ENCODE data around the gene FAHD1. TPM values are rescaled to one million over a fixed set of nuclear protein-coding genes. Genes with fewer than 3 reads are reported as not detected.
"Not testable (repeated sequence)": the region's sequence is repeated elsewhere in the genome, so short reads cannot be mapped to it uniquely, and the experiment has no call there.

The FAHD1 gene
- polyA plus RNA-seq, 3 donors, result 7.5 to 24.9 (median 17.3) TPM

DNA sequence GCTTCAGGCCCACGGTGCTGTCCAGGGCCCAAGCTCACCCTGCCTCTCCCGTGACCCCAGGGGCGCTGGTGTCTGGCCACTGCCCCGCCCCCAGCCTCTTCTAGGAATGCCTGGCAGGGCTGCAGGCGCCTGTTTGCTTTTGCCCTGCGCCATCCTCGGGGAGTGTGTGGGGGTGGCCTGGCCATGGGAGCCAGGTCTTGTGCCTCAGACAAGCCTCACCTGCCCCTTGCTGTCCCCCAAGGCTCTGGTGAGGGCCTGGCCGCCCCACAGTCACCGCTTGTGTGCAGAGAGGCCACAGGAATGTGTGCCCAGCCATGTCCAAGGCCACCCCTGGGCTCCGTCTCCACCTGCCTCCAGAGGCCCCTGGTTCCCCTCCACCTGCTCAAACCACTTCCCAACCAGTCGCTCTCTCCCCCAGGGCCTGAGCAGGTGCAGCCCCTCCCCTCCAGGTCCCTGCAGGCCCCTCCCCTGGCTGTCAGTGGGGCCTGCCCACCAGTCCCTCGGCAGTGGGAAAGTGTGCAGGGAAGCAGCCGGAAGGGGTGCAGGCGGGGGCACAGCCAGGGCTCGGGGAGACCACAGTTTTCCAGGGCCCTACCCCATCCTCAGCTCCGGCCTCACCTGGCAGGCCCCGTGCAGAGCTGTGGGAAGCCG lies 32.7 kb upstream of the FAHD1 start:
- H3K4me1 ChIP-seq (ENCODE audit: control insufficient read depth in 1 of 2, insufficient read depth in 2 of 2, low read length in 2 of 2), result no peaks in the 10 kb centered on the region
- no peaks in the 10 kb centered on the region for H4K20me1 ChIP-seq (ENCODE audit: insufficient read depth, low read length)
- 83% methylated on average over 16 of the region's 18 CpGs for WGBS (ENCODE audit: insufficient coverage)
- Mint-ChIP-seq H3K27me3 (ENCODE audit: low read depth in 3 of 3) (peaks cover 0 to 2% (median 0%) of the 10 kb centered on the region in 3 donors), H3K4me3 (no peak overlapping the region), H3K4me1 (no peaks in the 10 kb centered on the region), H3K36me3 (peaks cover 2 to 13% of the 10 kb centered on the region in 2 donors), H3K9me3 (peaks cover 5 to 27% (median 21%) of the 10 kb centered on the region in 7 donors), H3K27ac (no peak overlapping the region)
- H3K9me3 ChIP-seq (replicated peaks in 1 of 2; ENCODE audit: control insufficient read depth in 1 of 2, insufficient read depth in 1 of 2, low read length in 2 of 2), result peaks cover 5 to 19% of the 10 kb centered on the region in 2 donors
- H3K4me3 ChIP-seq (replicated peaks in 1 of 3; ENCODE audit: low read depth in 2 of 3, low read length in 3 of 3), result no peak overlapping the region
- peaks cover 11 to 13% of the 10 kb centered on the region in 2 donors for H3K36me3 ChIP-seq (replicated peaks in 1 of 2; ENCODE audit: control insufficient read depth in 1 of 2, insufficient read depth in 2 of 2, low read length in 2 of 2)
- DNase-seq, result no peak
- intact Hi-C loops (cut with micrococcal nuclease), result no loop called here
- no peak overlapping the region for H3K4me2 ChIP-seq (replicated peaks; ENCODE audit: extremely low read depth, low read length, poor library complexity, severe bottlenecking)
- no peaks in the 10 kb centered on the region for H3K27me3 ChIP-seq (ENCODE audit: control insufficient read depth in 2 of 2, insufficient read depth in 2 of 2, low read length in 2 of 2)
- TF ChIP-seq, protein P1, sequence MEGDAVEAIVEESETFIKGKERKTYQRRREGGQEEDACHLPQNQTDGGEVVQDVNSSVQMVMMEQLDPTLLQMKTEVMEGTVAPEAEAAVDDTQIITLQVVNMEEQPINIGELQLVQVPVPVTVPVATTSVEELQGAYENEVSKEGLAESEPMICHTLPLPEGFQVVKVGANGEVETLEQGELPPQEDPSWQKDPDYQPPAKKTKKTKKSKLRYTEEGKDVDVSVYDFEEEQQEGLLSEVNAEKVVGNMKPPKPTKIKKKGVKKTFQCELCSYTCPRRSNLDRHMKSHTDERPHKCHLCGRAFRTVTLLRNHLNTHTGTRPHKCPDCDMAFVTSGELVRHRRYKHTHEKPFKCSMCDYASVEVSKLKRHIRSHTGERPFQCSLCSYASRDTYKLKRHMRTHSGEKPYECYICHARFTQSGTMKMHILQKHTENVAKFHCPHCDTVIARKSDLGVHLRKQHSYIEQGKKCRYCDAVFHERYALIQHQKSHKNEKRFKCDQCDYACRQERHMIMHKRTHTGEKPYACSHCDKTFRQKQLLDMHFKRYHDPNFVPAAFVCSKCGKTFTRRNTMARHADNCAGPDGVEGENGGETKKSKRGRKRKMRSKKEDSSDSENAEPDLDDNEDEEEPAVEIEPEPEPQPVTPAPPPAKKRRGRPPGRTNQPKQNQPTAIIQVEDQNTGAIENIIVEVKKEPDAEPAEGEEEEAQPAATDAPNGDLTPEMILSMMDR (IDR thresholded peaks at IDR 0.05), result no peak
- H3K9ac ChIP-seq (ENCODE audit: insufficient read depth, low read length, poor library complexity, severe bottlenecking), result no peak overlapping the region
- H2AFZ ChIP-seq (ENCODE audit: insufficient read depth, low read depth, low read length, poor library complexity, severe bottlenecking), result no peak overlapping the region
- H3K79me2 ChIP-seq (ENCODE audit: insufficient read depth, low read length), result no peaks in the 10 kb centered on the region
- H3K27ac ChIP-seq (ENCODE audit: low read depth in 1 of 2, low read length in 2 of 2), result no peak overlapping the region

DNA sequence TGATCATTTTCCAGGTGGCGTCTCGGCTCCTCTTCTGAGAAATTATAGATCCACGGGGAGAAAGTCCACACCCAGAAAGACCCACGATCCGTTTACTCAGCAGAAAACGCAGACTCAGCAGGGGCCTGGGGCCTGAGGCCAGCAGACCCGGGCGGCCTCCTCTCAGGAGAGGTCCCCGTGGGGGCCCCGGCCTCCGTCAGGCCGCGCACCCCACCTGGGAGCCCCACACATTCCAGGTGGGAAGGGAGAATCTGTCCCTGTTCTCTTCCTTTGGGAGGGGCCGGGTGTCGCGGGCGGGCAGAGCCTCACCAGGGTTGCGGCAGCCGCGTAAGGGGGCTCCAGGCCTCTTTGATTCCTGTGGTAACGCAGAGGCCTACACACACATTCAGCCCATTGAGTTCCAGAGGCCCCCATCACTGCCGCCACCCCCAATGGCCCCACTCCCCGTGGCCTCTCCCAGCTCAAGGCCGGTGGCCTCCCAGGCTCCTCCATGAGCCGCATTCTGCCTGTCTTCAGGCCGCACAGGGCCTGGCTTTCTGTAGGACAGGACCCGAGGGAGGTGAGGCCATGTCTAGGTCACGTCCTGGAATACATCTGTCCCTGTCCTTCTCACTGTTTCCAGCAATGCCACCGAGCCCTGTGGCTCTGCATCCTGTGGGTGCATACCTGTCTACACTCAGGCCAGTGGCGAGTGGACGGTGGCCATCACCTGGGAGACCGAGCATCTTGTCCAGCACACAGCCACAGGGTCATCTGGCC lies 31.9 kb upstream of the FAHD1 start:
- H2AFZ ChIP-seq (ENCODE audit: insufficient read depth, low read depth, low read length, poor library complexity, severe bottlenecking), result no peak overlapping the region

DNA sequence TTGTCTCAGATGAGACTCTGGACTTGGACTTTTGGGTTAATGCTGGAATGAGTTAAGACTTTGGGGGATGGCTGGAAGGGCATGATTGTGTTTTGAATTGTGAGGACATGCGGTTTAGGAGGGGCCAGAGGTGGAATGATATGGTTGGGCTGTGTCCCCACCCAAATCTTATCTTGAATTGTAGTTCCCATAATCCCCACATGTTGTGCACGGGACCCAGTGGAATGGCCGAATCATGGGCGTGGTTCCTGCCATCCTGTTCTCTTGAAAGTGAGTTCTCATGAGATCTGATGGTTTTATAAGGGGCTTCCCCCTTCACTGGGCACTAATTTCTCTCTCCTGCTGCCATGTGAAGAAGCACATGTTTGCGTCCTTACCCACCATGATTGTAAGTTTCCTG lies 27.7 kb upstream of the FAHD1 start:
- H3K4me1 ChIP-seq (ENCODE audit: control insufficient read depth in 1 of 2, insufficient read depth in 2 of 2, low read length in 2 of 2); H3K27me3 ChIP-seq (ENCODE audit: control insufficient read depth in 2 of 2, insufficient read depth in 2 of 2, low read length in 2 of 2); H3K4me3 ChIP-seq (replicated peaks in 1 of 3; ENCODE audit: low read depth in 2 of 3, low read length in 3 of 3); DNase-seq; H3K4me3 Mint-ChIP-seq; H3K27me3 Mint-ChIP-seq (ENCODE audit: low read depth in 3 of 3); H4K20me1 ChIP-seq (ENCODE audit: insufficient read depth, low read length); H3K9ac ChIP-seq (ENCODE audit: insufficient read depth, low read length, poor library complexity, severe bottlenecking); H3K79me2 ChIP-seq (ENCODE audit: insufficient read depth, low read length); H3K27ac ChIP-seq (ENCODE audit: low read depth in 1 of 2, low read length in 2 of 2); H3K36me3 ChIP-seq (replicated peaks in 1 of 2; ENCODE audit: control insufficient read depth in 1 of 2, insufficient read depth in 2 of 2, low read length in 2 of 2); H3K4me1 Mint-ChIP-seq; intact Hi-C loops (cut with micrococcal nuclease); H3K27ac Mint-ChIP-seq; H2AFZ ChIP-seq (ENCODE audit: insufficient read depth, low read depth, low read length, poor library complexity, severe bottlenecking); H3K4me2 ChIP-seq (replicated peaks; ENCODE audit: extremely low read depth, low read length, poor library complexity, severe bottlenecking); H3K36me3 Mint-ChIP-seq: not testable (repeated sequence)
- peaks cover 9 to 35% (median 28%) of the 10 kb centered on the region in 7 donors for H3K9me3 Mint-ChIP-seq
- H3K9me3 ChIP-seq (replicated peaks in 1 of 2; ENCODE audit: control insufficient read depth in 1 of 2, insufficient read depth in 1 of 2, low read length in 2 of 2), result peaks cover 5 to 28% of the 10 kb centered on the region in 2 donors
- no CpG with 5 or more reads among the region's 5 CpGs for WGBS (ENCODE audit: insufficient coverage)

More for the DNA sequence above, 31.9 kb upstream of the FAHD1 start:
- no peak overlapping the region for H3K27ac Mint-ChIP-seq
- peaks cover 9 to 34% (median 27%) of the 10 kb centered on the region in 7 donors for H3K9me3 Mint-ChIP-seq
- Histone ChIP-seq H3K79me2 (ENCODE audit: insufficient read depth, low read length) (no peaks in the 10 kb centered on the region), H3K4me2 (replicated peaks; ENCODE audit: extremely low read depth, low read length, poor library complexity, severe bottlenecking) (no peak overlapping the region), H3K4me1 (ENCODE audit: control insufficient read depth in 1 of 2, insufficient read depth in 2 of 2, low read length in 2 of 2) (no peaks in the 10 kb centered on the region), H3K4me3 (replicated peaks in 1 of 3; ENCODE audit: low read depth in 2 of 3, low read length in 3 of 3) (no peak overlapping the region), H3K27me3 (ENCODE audit: control insufficient read depth in 2 of 2, insufficient read depth in 2 of 2, low read length in 2 of 2) (no peaks in the 10 kb centered on the region), H3K9ac (ENCODE audit: insufficient read depth, low read length, poor library complexity, severe bottlenecking) (no peak overlapping the region), H3K27ac (ENCODE audit: low read depth in 1 of 2, low read length in 2 of 2) (no peak overlapping the region), H3K36me3 (replicated peaks in 1 of 2; ENCODE audit: control insufficient read depth in 1 of 2, insufficient read depth in 2 of 2, low read length in 2 of 2) (peaks cover 6 to 9% of the 10 kb centered on the region in 2 donors), H3K9me3 (replicated peaks in 1 of 2; ENCODE audit: control insufficient read depth in 1 of 2, insufficient read depth in 1 of 2, low read length in 2 of 2) (peaks cover 5 to 26% of the 10 kb centered on the region in 2 donors), H4K20me1 (ENCODE audit: insufficient read depth, low read length) (no peaks in the 10 kb centered on the region)
- TF ChIP-seq, protein P1 (IDR thresholded peaks at IDR 0.05), result no peak
- H3K27me3 Mint-ChIP-seq (ENCODE audit: low read depth in 3 of 3), result peaks cover 0 to 2% (median 0%) of the 10 kb centered on the region in 3 donors
- WGBS (ENCODE audit: insufficient coverage), result 93% methylated on average over 27 of the region's 32 CpGs
- intact Hi-C loops (cut with micrococcal nuclease), result no loop called here
- DNase-seq, result no peak
- no peak overlapping the region for H3K4me3 Mint-ChIP-seq
- H3K36me3 Mint-ChIP-seq, result peaks cover 2 to 8% of the 10 kb centered on the region in 2 donors
- H3K4me1 Mint-ChIP-seq, result no peaks in the 10 kb centered on the region

Measured in CD14-positive monocyte (primary cell).